ENCODE results near the gene TEX11. TPM values are rescaled to one million over a fixed set of nuclear protein-coding genes. Genes with fewer than 3 reads are reported as not detected.

TEX11 gene
- total RNA-seq, 1 donor from 2014 or later, result not detected

- Histone ChIP-seq H3K36me3 (ENCODE audit: control insufficient read depth, insufficient read depth, low read length) (no peaks in the 10 kb centered on the region), H3K27me3 (ENCODE audit: control insufficient read depth, insufficient read depth, low read length) (no peaks in the 10 kb centered on the region), H3K4me3 (ENCODE audit: low read depth, low read length) (no peak overlapping the region)
- DNase-seq (ENCODE audit: low read depth) (no peak), FAIRE-seq (no peak)
- TF ChIP-seq CTCF (IDR thresholded peaks at IDR 0.05; ENCODE audit: insufficient read depth, low read length, severe bottlenecking), result no peak
Measured at GRCh38 chrX:70635669-70636068, 272.8 kb downstream of the TEX11 start.

GRCh38 chrX:70635227-70635626, 273.3 kb downstream of the TEX11 start:
- no peak for TF ChIP-seq CTCF (IDR thresholded peaks at IDR 0.05; ENCODE audit: insufficient read depth, low read length, severe bottlenecking)
- DNase-seq (ENCODE audit: low read depth), result no peak

DNA sequence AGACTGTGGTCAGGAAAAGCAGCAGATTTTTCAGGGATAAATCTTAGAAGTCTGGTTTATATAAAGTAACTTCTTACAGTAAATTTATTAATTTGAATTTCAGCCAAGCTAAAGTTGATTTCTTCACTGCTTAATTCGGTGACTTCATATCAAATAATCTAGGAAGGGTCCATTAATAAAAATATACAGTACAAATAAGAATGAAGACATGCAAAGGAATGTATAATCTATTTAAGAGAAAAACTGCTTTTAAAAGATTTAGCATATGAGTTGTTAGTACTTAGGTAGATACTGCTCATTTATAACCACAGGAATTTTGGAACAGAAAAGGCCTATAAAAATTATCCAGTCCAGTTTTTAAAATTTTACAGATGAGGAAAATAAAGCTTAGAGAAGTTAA, 286.8 kb downstream of the TEX11 start:
- Histone ChIP-seq H3K36me3 (ENCODE audit: control insufficient read depth, insufficient read depth, low read length) (no peaks in the 10 kb centered on the region), H3K27me3 (ENCODE audit: control insufficient read depth, insufficient read depth, low read length) (no peaks in the 10 kb centered on the region), H3K4me3 (ENCODE audit: low read depth, low read length) (no peak overlapping the region)
- FAIRE-seq (no peak), DNase-seq (ENCODE audit: low read depth) (no peak)
- no peak for TF ChIP-seq CTCF (IDR thresholded peaks at IDR 0.05; ENCODE audit: insufficient read depth, low read length, severe bottlenecking)

More at GRCh38 chrX:70635227-70635626, 273.3 kb downstream of the TEX11 start:
- H3K27me3 ChIP-seq (ENCODE audit: control insufficient read depth, insufficient read depth, low read length), result no peaks in the 10 kb centered on the region
- no peak overlapping the region for H3K4me3 ChIP-seq (ENCODE audit: low read depth, low read length)
- no peaks in the 10 kb centered on the region for H3K36me3 ChIP-seq (ENCODE audit: control insufficient read depth, insufficient read depth, low read length)
- no peak for FAIRE-seq

GRCh38 chrX:70618467-70618866, 290.0 kb downstream of the TEX11 start:
- no peak for TF ChIP-seq CTCF (IDR thresholded peaks at IDR 0.05; ENCODE audit: insufficient read depth, low read length, severe bottlenecking)
- FAIRE-seq, result no peak
- H3K4me3 ChIP-seq (ENCODE audit: low read depth, low read length), result no peak overlapping the region

GRCh38 chrX:70613295-70613694, 295.2 kb downstream of the TEX11 start:
- TF ChIP-seq CTCF (IDR thresholded peaks at IDR 0.05; ENCODE audit: insufficient read depth, low read length, severe bottlenecking), result no peak
- Histone ChIP-seq H3K27me3 (ENCODE audit: control insufficient read depth, insufficient read depth, low read length) (no peaks in the 10 kb centered on the region), H3K4me3 (ENCODE audit: low read depth, low read length) (no peak overlapping the region), H3K36me3 (ENCODE audit: control insufficient read depth, insufficient read depth, low read length) (no peaks in the 10 kb centered on the region)
- DNase-seq (ENCODE audit: low read depth), result peak; percentile 7
- peak; percentile 47 for FAIRE-seq

More at GRCh38 chrX:70618467-70618866, 290.0 kb downstream of the TEX11 start:
- H3K36me3 ChIP-seq (ENCODE audit: control insufficient read depth, insufficient read depth, low read length), result no peaks in the 10 kb centered on the region
- DNase-seq (ENCODE audit: low read depth), result no peak
- no peaks in the 10 kb centered on the region for H3K27me3 ChIP-seq (ENCODE audit: control insufficient read depth, insufficient read depth, low read length)

GRCh38 chrX:70605352-70605751, 303.2 kb downstream of the TEX11 start:
- FAIRE-seq, result no peak

More at GRCh38 chrX:70605352-70605751, 303.2 kb downstream of the TEX11 start:
- Histone ChIP-seq H3K27me3 (ENCODE audit: control insufficient read depth, insufficient read depth, low read length) (no peaks in the 10 kb centered on the region), H3K36me3 (ENCODE audit: control insufficient read depth, insufficient read depth, low read length) (no peaks in the 10 kb centered on the region), H3K4me3 (ENCODE audit: low read depth, low read length) (no peak overlapping the region)
- no peak for DNase-seq (ENCODE audit: low read depth)
- no peak for TF ChIP-seq CTCF (IDR thresholded peaks at IDR 0.05; ENCODE audit: insufficient read depth, low read length, severe bottlenecking)

Measured in bronchial epithelial cell (primary cell).